ENCODE measurements around the gene MYLK3.

DNA sequence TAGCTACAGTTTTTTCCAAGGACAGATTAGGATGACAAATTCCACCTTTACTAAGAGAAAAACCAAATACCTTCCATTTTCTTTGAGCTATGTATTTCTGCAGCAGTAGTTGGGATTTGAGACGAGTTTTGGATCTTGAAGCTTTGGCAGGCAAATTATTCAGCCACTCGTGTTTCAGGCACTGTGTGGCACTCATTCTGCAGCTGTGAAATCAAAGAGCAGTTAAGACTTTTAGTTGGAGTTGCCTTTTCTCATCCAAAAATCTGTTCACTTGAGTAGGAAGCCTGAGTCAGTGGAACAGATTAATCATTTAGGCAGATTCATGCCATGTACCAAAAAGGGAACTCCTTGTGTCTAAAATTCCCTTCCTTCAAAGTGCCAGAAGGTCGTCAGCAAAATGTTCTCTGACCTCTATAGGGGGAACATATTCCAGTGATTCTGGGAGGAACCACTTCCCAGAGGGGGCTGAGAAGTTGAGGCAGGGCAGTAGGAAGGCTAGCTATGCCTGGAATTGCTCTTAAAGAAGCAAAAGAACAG lies 38.6 kb downstream of the MYLK3 start:
- TF ChIP-seq, protein P1, sequence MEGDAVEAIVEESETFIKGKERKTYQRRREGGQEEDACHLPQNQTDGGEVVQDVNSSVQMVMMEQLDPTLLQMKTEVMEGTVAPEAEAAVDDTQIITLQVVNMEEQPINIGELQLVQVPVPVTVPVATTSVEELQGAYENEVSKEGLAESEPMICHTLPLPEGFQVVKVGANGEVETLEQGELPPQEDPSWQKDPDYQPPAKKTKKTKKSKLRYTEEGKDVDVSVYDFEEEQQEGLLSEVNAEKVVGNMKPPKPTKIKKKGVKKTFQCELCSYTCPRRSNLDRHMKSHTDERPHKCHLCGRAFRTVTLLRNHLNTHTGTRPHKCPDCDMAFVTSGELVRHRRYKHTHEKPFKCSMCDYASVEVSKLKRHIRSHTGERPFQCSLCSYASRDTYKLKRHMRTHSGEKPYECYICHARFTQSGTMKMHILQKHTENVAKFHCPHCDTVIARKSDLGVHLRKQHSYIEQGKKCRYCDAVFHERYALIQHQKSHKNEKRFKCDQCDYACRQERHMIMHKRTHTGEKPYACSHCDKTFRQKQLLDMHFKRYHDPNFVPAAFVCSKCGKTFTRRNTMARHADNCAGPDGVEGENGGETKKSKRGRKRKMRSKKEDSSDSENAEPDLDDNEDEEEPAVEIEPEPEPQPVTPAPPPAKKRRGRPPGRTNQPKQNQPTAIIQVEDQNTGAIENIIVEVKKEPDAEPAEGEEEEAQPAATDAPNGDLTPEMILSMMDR (conservative IDR thresholded peaks at IDR 0.05; ENCODE audit: low read length): no peak
- TF ChIP-seq EZH2phosphoT487 (IDR thresholded peaks at IDR 0.05; ENCODE audit: borderline replicate concordance, low read depth, low read length): no peak
